Liver (tissue), 9 donors: ENCODE measurements around the gene ADGRA1. TPM values are rescaled to one million over a fixed set of nuclear protein-coding genes. Genes with fewer than 3 reads are reported as not detected.

Source experiments
- DNase-seq: peaks from one replicate; pipeline ENCODE4 v3.0.0-alpha.2; 2017; ENCODE audit warnings: low spot score
- H3K27ac ChIP-seq, 2 donors: one replicate each; pipeline ENCODE4 v1.7.0; 2013; ENCODE audit warnings: inconsistent platforms in 2 of 2, low read length in 2 of 2, control low read depth in 1 of 2, low read depth in 1 of 2, mild to moderate bottlenecking in 1 of 2
- H3K27me3 ChIP-seq, 4 donors: one replicate each; pipeline versions ENCODE4 v1.6.1 to v1.7.0; 2013; ENCODE audit warnings: low read length in 3 of 4, inconsistent platforms in 1 of 4, mild to moderate bottlenecking in 1 of 4, moderate library complexity in 1 of 4; ENCODE audit not compliant: control insufficient read depth in 4 of 4, insufficient read depth in 4 of 4
- H3K36me3 ChIP-seq, 4 donors: one replicate each; pipeline versions ENCODE4 v1.6.1 to v1.7.0; 2013; ENCODE audit warnings: low read length in 3 of 4, mild to moderate bottlenecking in 3 of 4, low read depth in 1 of 4, moderate library complexity in 1 of 4; ENCODE audit not compliant: control insufficient read depth in 4 of 4, insufficient read depth in 3 of 4
- H3K4me1 ChIP-seq, 4 donors: one replicate each; pipeline versions ENCODE4 v1.6.1 to v1.7.0; 2013; ENCODE audit warnings: low read length in 3 of 4, mild to moderate bottlenecking in 3 of 4, moderate library complexity in 1 of 4; ENCODE audit not compliant: control insufficient read depth in 4 of 4, insufficient read depth in 4 of 4
- H3K4me3 ChIP-seq, 3 donors: one replicate each; pipeline versions ENCODE4 v1.6.1 to v1.7.0; 2013; ENCODE audit warnings: low read length in 3 of 3, control low read depth in 1 of 3, low read depth in 1 of 3, mild to moderate bottlenecking in 1 of 3
- H3K9ac ChIP-seq, 2 donors: one replicate each; pipeline ENCODE4 v1.7.0; 2013; ENCODE audit warnings: low read length in 2 of 2, mild to moderate bottlenecking in 2 of 2, moderate library complexity in 2 of 2, control low read depth in 1 of 2, low read depth in 1 of 2
- H3K9me3 ChIP-seq, 4 donors: one replicate each; pipeline versions ENCODE4 v1.6.1 to v1.7.0; 2013; ENCODE audit warnings: low read length in 3 of 4; ENCODE audit not compliant: control insufficient read depth in 4 of 4
- EGR1 ChIP-seq, 2 donors: IDR thresholded peaks; 2 replicates each; pipeline ENCODE4 v1.6.1; 2016 to 2018; ENCODE audit warnings: antibody characterized with exemption in 2 of 2, low read depth in 2 of 2
- HNF4A ChIP-seq, 2 donors: conservative IDR thresholded peaks; 2 replicates each; pipeline ENCODE4 v1.6.1; 2016; ENCODE audit warnings: antibody characterized with exemption in 2 of 2, mild to moderate bottlenecking in 2 of 2
- HNF4G ChIP-seq: IDR thresholded peaks from 2 replicates; pipeline ENCODE4 v1.6.1; 2016; ENCODE audit warnings: antibody characterized with exemption
- JUND ChIP-seq, 2 donors: IDR thresholded peaks; 2 replicates each; pipeline ENCODE4 v1.6.1; 2016; ENCODE audit warnings: antibody characterized with exemption in 2 of 2
- NR2F2 ChIP-seq: IDR thresholded peaks from 2 replicates; pipeline ENCODE4 v1.6.1; 2016; ENCODE audit warnings: antibody characterized with exemption
- RAD21 ChIP-seq, 2 donors: IDR thresholded peaks; 2 replicates each; pipeline ENCODE4 v1.6.1; 2016; ENCODE audit warnings: antibody characterized with exemption in 2 of 2, mild to moderate bottlenecking in 2 of 2
- RXRA ChIP-seq, 2 donors: IDR thresholded peaks; 2 replicates each; pipeline ENCODE4 v1.6.1; 2017 to 2018; ENCODE audit warnings: antibody characterized with exemption in 2 of 2, mild to moderate bottlenecking in 1 of 2
- SP1 ChIP-seq: IDR thresholded peaks from 2 replicates; pipeline ENCODE4 v1.6.1; 2018; ENCODE audit warnings: antibody characterized with exemption, mild to moderate bottlenecking
- TAF1 ChIP-seq: conservative IDR thresholded peaks from 2 replicates; pipeline ENCODE4 v1.6.1; 2016; ENCODE audit warnings: antibody characterized with exemption, mild to moderate bottlenecking
- YY1 ChIP-seq: IDR thresholded peaks from 2 replicates; pipeline ENCODE4 v1.6.1; 2016; ENCODE audit warnings: antibody characterized with exemption, mild to moderate bottlenecking
- WGBS: extraction: QIAGEN DNeasy Blood & Tissue Kit; methylation state at CpG from one replicate; pipeline ENCODE4 v1.1.7; 2013; 5-methylcytosine and 5-hydroxymethylcytosine counted together
- polyA plus RNA-seq, 2 donors: library from polyadenylated mRNA; stranded (reverse) in 1 of 2; unstranded in 1 of 2; fragments of 200-250 nt in 1 of 2; fragments of >200 nt in 1 of 2; fragmentation: Nextera tagmentation in 1 of 2; extraction: Ambion mirVana in 1 of 2; gene quantifications; one replicate each; pipeline versions ENCODE4 v1.2.1 to v1.2.3, GENCODE V29; 2013 to 2015
- total RNA-seq, 2 donors: library from RNA; depleted of rRNA; stranded (reverse); fragments of >200 nt; gene quantifications; one replicate each; pipeline ENCODE4 v1.2.3, GENCODE V29; 2014
- TF ChIP-seq, protein P1 (sequence below): IDR thresholded peaks from 2 replicates; pipeline ENCODE4 v1.6.1; 2016; ENCODE audit warnings: antibody characterized with exemption
- TF ChIP-seq, protein P2 (sequence below): IDR thresholded peaks from 2 replicates; pipeline ENCODE4 v1.6.1; 2016; ENCODE audit warnings: antibody characterized with exemption
- TF ChIP-seq, protein P3 (sequence below): fragments of 150-350 bp; IDR thresholded peaks from 2 replicates; pipeline ENCODE4 v1.5.1; 2017; ENCODE audit warnings: improper control_type of control experiment, low read depth, low read length; ENCODE audit not compliant: missing input control
- TF ChIP-seq, protein P4 (sequence below): IDR thresholded peaks from 2 replicates; pipeline ENCODE4 v1.6.1; 2016; ENCODE audit warnings: antibody characterized with exemption
- TF ChIP-seq, protein P5 (sequence below): IDR thresholded peaks from 2 replicates; pipeline ENCODE4 v1.6.1; 2016; ENCODE audit warnings: antibody characterized with exemption, mild to moderate bottlenecking
- donor health status: healthy.
- donor health status: healthy.
- donor health status: healthy.
- donor health status: healthy.
- donor health status: healthy.

Gene ADGRA1
- total and polyA plus RNA-seq, 4 donors, result 0.08 to 0.70 (median 0.12) TPM; not detected in 1

DNA sequence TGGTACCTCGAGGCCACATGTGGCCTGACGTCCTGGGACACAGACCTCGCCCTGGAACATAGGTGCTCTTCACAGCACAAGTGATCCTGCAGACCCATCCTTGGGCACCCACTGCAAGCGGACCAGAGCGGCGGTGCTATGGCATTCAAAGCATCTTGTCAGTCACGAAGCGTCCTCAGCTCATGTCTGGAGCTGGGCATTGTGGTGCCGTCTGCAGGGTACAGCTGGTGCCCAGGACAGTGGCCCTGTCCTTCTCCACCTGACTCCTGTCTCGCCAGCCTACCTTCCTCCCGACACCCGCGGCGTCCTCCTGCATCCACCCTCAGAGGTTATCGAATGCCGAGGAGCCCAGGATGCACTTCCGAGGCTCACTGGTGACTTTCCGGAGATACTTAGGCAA is 26.5 kb downstream of the ADGRA1 start:
- Histone ChIP-seq H3K36me3 (no peaks in the 10 kb centered on the region), H3K4me3 (no peak overlapping the region), H3K4me1 (no peaks in the 10 kb centered on the region), H3K9ac (no peak overlapping the region), H3K27ac (no peak overlapping the region), H3K9me3 (peaks cover 0 to 3% (median 0%) of the 10 kb centered on the region in 4 donors), H3K27me3 (no peaks in the 10 kb centered on the region)
- DNase-seq, result no peak
- WGBS, result 88% methylated on average over 18 of the region's 18 CpGs
- no peak for TF ChIP-seq NR2F2
- TF ChIP-seq RAD21 (IDR thresholded peaks at IDR 0.05), result no peak
- no peak for TF ChIP-seq TAF1

DNA sequence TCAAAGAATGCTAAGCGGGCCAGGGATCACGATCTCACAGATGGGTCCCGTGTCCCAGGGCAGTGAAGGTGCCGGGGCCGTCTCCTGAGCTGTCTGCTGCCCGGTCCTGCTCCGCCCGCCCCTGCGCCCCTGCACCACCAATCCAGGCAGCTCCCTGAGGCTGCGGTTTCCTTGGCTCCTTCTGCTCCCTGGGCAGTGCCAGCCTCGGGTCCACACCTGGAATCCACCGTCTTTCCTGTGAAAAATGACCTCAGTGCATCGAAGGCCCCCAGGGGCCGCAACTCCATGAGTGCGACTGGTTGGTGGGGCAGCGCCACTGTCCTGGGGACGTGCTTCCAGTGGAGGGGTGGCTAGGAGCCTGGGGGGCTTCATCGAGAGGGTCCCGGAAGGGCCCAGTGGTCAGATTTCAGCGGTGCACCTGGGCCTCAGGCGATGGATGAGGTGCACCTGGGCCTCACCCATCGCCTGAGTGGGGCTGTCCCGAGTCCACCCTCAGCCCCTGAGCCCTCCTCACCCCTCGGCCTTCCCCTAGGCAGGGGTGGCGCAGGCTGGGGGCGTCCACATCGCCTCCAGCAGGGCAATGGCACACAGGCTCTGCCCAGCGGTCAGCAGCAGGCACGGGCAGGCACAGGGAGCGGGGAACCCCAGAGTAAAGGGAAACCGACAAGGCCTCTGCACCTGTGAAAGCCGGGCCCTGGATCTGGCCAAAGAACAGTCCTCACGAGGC is 27.2 kb downstream of the ADGRA1 start:
- no peak for DNase-seq
- no peaks in the 10 kb centered on the region for H3K4me1 ChIP-seq
- H3K27ac ChIP-seq, result no peak overlapping the region
- H3K4me3 ChIP-seq, result no peak overlapping the region
- no peaks in the 10 kb centered on the region for H3K36me3 ChIP-seq
- no peak overlapping the region for H3K9ac ChIP-seq
- H3K9me3 ChIP-seq, result peaks cover 0 to 3% (median 0%) of the 10 kb centered on the region in 4 donors
- 87% methylated on average over 33 of the region's 33 CpGs for WGBS
- no peaks in the 10 kb centered on the region for H3K27me3 ChIP-seq
- TF ChIP-seq HNF4A (conservative IDR thresholded peaks at IDR 0.05) (no peak), RXRA (IDR thresholded peaks at IDR 0.05) (no peak), TAF1 (no peak), HNF4G (no peak), SP1 (no peak), YY1 (no peak), JUND (IDR thresholded peaks at IDR 0.05) (no peak), RAD21 (IDR thresholded peaks at IDR 0.05) (no peak)
- TF ChIP-seq, protein P1, sequence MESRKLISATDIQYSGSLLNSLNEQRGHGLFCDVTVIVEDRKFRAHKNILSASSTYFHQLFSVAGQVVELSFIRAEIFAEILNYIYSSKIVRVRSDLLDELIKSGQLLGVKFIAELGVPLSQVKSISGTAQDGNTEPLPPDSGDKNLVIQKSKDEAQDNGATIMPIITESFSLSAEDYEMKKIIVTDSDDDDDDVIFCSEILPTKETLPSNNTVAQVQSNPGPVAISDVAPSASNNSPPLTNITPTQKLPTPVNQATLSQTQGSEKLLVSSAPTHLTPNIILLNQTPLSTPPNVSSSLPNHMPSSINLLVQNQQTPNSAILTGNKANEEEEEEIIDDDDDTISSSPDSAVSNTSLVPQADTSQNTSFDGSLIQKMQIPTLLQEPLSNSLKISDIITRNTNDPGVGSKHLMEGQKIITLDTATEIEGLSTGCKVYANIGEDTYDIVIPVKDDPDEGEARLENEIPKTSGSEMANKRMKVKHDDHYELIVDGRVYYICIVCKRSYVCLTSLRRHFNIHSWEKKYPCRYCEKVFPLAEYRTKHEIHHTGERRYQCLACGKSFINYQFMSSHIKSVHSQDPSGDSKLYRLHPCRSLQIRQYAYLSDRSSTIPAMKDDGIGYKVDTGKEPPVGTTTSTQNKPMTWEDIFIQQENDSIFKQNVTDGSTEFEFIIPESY, result no peak

DNA sequence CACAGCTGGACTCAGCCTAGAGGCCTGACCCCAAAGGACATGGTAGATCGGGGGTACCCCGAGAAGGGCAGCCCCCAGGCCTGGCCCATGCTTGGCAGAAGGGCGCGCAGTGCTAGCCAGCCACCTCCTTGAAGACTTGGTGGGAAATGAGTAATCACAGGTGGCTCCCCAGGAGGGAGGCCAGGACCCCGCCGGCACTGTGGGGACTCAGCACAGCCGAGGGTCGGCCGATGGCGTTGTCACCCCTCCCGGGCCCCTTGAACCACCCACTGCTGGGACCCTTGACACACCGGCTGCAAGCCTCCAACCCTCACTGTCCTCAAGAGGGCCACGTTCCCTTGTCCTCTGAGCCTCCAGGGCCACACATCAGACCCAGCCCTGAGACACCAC is 27.7 kb downstream of the ADGRA1 start:
- 86% methylated on average over 13 of the region's 13 CpGs for WGBS
- Histone ChIP-seq H3K27me3 (no peaks in the 10 kb centered on the region), H3K4me3 (no peak overlapping the region), H3K9me3 (peaks cover 0 to 3% (median 0%) of the 10 kb centered on the region in 4 donors), H3K36me3 (no peaks in the 10 kb centered on the region), H3K27ac (no peak overlapping the region), H3K4me1 (no peaks in the 10 kb centered on the region), H3K9ac (no peak overlapping the region)
- DNase-seq, result no peak
- no peak for TF ChIP-seq EGR1 (IDR thresholded peaks at IDR 0.05; ENCODE audit: low read depth in 2 of 2)
- TF ChIP-seq, protein P2, sequence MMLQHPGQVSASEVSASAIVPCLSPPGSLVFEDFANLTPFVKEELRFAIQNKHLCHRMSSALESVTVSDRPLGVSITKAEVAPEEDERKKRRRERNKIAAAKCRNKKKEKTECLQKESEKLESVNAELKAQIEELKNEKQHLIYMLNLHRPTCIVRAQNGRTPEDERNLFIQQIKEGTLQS, result no peak
- TF ChIP-seq SP1, result no peak
- TF ChIP-seq RXRA (IDR thresholded peaks at IDR 0.05), result no peak

DNA sequence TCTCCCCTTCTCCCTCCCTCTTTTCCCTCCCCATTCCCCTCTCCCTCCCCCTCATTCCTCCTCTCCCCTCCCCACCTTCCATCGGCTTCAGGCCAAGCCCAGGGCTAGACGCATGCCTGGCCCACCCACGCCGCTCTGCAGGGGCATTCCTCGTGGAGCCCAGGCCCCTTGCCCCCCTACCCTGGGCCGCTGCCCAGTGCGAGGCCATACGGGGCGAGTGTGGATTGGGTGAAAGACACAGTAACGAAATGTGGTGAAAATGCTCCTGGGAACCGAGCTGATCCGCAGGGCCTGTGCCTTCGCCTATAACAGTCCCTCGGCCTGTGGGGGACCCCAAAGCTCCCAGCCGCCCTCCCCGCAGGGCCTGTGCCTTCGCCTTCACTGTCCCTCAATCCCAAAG is 28.3 kb downstream of the ADGRA1 start:
- WGBS, result 74% methylated on average over 17 of the region's 17 CpGs
- Histone ChIP-seq H3K4me3 (no peak overlapping the region), H3K9me3 (peaks cover 0 to 3% (median 0%) of the 10 kb centered on the region in 4 donors), H3K36me3 (no peaks in the 10 kb centered on the region), H3K27ac (no peak overlapping the region), H3K27me3 (no peaks in the 10 kb centered on the region), H3K9ac (no peak overlapping the region), H3K4me1 (no peaks in the 10 kb centered on the region)
- DNase-seq, result no peak
- TF ChIP-seq YY1 (no peak), EGR1 (IDR thresholded peaks at IDR 0.05; ENCODE audit: low read depth in 2 of 2) (no peak), JUND (IDR thresholded peaks at IDR 0.05) (no peak)
- TF ChIP-seq, protein P3, sequence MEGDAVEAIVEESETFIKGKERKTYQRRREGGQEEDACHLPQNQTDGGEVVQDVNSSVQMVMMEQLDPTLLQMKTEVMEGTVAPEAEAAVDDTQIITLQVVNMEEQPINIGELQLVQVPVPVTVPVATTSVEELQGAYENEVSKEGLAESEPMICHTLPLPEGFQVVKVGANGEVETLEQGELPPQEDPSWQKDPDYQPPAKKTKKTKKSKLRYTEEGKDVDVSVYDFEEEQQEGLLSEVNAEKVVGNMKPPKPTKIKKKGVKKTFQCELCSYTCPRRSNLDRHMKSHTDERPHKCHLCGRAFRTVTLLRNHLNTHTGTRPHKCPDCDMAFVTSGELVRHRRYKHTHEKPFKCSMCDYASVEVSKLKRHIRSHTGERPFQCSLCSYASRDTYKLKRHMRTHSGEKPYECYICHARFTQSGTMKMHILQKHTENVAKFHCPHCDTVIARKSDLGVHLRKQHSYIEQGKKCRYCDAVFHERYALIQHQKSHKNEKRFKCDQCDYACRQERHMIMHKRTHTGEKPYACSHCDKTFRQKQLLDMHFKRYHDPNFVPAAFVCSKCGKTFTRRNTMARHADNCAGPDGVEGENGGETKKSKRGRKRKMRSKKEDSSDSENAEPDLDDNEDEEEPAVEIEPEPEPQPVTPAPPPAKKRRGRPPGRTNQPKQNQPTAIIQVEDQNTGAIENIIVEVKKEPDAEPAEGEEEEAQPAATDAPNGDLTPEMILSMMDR, result no peak
- TF ChIP-seq, protein P4, sequence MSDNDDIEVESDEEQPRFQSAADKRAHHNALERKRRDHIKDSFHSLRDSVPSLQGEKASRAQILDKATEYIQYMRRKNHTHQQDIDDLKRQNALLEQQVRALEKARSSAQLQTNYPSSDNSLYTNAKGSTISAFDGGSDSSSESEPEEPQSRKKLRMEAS, result no peak
- TF ChIP-seq, protein P5, sequence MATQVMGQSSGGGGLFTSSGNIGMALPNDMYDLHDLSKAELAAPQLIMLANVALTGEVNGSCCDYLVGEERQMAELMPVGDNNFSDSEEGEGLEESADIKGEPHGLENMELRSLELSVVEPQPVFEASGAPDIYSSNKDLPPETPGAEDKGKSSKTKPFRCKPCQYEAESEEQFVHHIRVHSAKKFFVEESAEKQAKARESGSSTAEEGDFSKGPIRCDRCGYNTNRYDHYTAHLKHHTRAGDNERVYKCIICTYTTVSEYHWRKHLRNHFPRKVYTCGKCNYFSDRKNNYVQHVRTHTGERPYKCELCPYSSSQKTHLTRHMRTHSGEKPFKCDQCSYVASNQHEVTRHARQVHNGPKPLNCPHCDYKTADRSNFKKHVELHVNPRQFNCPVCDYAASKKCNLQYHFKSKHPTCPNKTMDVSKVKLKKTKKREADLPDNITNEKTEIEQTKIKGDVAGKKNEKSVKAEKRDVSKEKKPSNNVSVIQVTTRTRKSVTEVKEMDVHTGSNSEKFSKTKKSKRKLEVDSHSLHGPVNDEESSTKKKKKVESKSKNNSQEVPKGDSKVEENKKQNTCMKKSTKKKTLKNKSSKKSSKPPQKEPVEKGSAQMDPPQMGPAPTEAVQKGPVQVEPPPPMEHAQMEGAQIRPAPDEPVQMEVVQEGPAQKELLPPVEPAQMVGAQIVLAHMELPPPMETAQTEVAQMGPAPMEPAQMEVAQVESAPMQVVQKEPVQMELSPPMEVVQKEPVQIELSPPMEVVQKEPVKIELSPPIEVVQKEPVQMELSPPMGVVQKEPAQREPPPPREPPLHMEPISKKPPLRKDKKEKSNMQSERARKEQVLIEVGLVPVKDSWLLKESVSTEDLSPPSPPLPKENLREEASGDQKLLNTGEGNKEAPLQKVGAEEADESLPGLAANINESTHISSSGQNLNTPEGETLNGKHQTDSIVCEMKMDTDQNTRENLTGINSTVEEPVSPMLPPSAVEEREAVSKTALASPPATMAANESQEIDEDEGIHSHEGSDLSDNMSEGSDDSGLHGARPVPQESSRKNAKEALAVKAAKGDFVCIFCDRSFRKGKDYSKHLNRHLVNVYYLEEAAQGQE, result no peak
